Smooth muscle cell (in vitro differentiated cells): Measurements from ENCODE around the gene ARID1B. TPM values are rescaled to one million over a fixed set of nuclear protein-coding genes. Genes with fewer than 3 reads are reported as not detected.

Source experiments
- DNase-seq: peaks from one replicate; lab custom pipeline; 2025; ENCODE audit not compliant: unreplicated experiment; lab: John Stamatoyannopoulos, UW
- H2AFZ ChIP-seq: fragments of 200-600 bp; sonication (generic); 2 replicates; pipeline ENCODE4 v1.6.0; 2016; ENCODE audit warnings: antibody characterized with exemption, low read depth, mild to moderate bottlenecking
- H3F3A ChIP-seq: fragments of 200-600 bp; sonication (generic); 2 replicates; pipeline ENCODE4 v1.6.0; 2017; ENCODE audit warnings: antibody characterized with exemption, low read depth
- H3K27ac ChIP-seq: fragments of 200-600 bp; sonication (generic); 2 replicates; pipeline ENCODE4 v1.5.1; 2016; ENCODE audit warnings: low read depth, mild to moderate bottlenecking
- H3K27me3 ChIP-seq: fragments of 200-600 bp; sonication (generic); 2 replicates; pipeline ENCODE4 v1.6.1; 2016; ENCODE audit warnings: low read depth, mild to moderate bottlenecking
- H3K36me3 ChIP-seq: fragments of 200-600 bp; sonication (generic); 2 replicates; pipeline ENCODE4 v1.5.1; 2016; ENCODE audit warnings: low read depth
- H3K4me1 ChIP-seq: fragments of 200-600 bp; sonication (generic); 2 replicates; pipeline ENCODE4 v1.5.1; 2016; ENCODE audit warnings: low read depth
- H3K4me2 ChIP-seq: fragments of 200-600 bp; sonication (generic); 2 replicates; pipeline ENCODE4 v1.6.0; 2016; ENCODE audit warnings: mild to moderate bottlenecking
- H3K4me3 ChIP-seq: fragments of 200-600 bp; sonication (generic); 2 replicates; pipeline ENCODE4 v1.5.1; 2016; ENCODE audit warnings: mild to moderate bottlenecking
- H3K79me2 ChIP-seq: fragments of 200-600 bp; sonication (generic); 2 replicates; pipeline ENCODE4 v1.6.0; 2016; ENCODE audit warnings: low read depth, mild to moderate bottlenecking
- H3K9ac ChIP-seq: fragments of 200-600 bp; sonication (generic); 2 replicates; pipeline ENCODE4 v1.6.0; 2016; ENCODE audit warnings: low read depth
- H3K9me3 ChIP-seq: fragments of 200-600 bp; sonication (generic); replicated peaks from 2 replicates; pipeline ENCODE4 v1.5.1; 2016; ENCODE audit warnings: low read depth
- H4K20me1 ChIP-seq: fragments of 200-600 bp; sonication (generic); 2 replicates; pipeline ENCODE4 v1.6.0; 2016; ENCODE audit warnings: low read depth
- WGBS: methylation state at CpG from one replicate; pipeline ENCODE4 v1.1.7; 2016; ENCODE audit warnings: low lambda C conversion rate; 5-methylcytosine and 5-hydroxymethylcytosine counted together
- polyA plus RNA-seq: library from polyadenylated mRNA; unstranded; fragments of >200 nt; fragmentation: Nextera tagmentation; extraction: Ambion mirVana; gene quantifications from 2 replicates; pipeline ENCODE4 v1.2.1, GENCODE V29; 2016
- total RNA-seq: library from RNA; depleted of rRNA; stranded (reverse); fragments of >200 nt; gene quantifications from 2 replicates; pipeline ENCODE4 v1.2.3, GENCODE V29; 2014
- TF ChIP-seq, protein P1 (sequence below): fragments of 200-600 bp; sonication (generic); IDR thresholded peaks from 2 replicates; pipeline ENCODE4 v1.5.1; 2017; ENCODE audit warnings: borderline replicate concordance, mild to moderate bottlenecking, antibody characterized with exemption; ENCODE audit not compliant: insufficient read depth, poor library complexity, severe bottlenecking

The ARID1B gene
- total and polyA plus RNA-seq, 2 experiments from 2014 or later, result 30.1 to 65.4 TPM

DNA sequence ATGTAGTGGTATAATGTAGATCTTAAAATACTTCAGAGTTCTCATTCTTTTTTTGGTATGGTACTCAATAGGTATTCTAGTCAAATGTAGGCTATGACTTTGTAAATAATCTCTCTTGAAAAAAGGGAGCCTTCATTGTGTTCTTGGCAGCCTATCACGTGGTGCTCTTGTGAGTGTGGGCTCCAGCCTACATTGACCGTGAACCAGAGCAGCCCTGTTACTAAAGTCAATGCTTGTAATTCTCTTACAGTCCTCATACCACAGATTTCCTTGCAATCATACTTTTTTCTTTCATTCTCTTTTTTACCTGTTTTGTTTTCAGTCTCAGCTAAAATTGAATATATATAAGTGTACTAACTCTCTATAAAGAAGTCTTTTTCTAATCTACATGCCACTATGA is 31.1 kb downstream of the ARID1B start:
- H3K4me2 ChIP-seq, result peak overlapping the region; percentile 3
- DNase-seq, result no peak
- 22% methylated on average over 2 of the region's 2 CpGs for WGBS
- peaks cover 100% of the 10 kb centered on the region for H3K79me2 ChIP-seq
- H4K20me1 ChIP-seq, result peaks cover 97% of the 10 kb centered on the region
- no peaks in the 10 kb centered on the region for H3K36me3 ChIP-seq
- H3K27me3 ChIP-seq, result no peaks in the 10 kb centered on the region
- no peaks in the 10 kb centered on the region for H3K9me3 ChIP-seq
- peaks cover 5% of the 10 kb centered on the region for H3F3A ChIP-seq
- H3K4me3 ChIP-seq, result no peak overlapping the region
- TF ChIP-seq, protein P1, sequence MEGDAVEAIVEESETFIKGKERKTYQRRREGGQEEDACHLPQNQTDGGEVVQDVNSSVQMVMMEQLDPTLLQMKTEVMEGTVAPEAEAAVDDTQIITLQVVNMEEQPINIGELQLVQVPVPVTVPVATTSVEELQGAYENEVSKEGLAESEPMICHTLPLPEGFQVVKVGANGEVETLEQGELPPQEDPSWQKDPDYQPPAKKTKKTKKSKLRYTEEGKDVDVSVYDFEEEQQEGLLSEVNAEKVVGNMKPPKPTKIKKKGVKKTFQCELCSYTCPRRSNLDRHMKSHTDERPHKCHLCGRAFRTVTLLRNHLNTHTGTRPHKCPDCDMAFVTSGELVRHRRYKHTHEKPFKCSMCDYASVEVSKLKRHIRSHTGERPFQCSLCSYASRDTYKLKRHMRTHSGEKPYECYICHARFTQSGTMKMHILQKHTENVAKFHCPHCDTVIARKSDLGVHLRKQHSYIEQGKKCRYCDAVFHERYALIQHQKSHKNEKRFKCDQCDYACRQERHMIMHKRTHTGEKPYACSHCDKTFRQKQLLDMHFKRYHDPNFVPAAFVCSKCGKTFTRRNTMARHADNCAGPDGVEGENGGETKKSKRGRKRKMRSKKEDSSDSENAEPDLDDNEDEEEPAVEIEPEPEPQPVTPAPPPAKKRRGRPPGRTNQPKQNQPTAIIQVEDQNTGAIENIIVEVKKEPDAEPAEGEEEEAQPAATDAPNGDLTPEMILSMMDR, result no peak
- peaks cover 10% of the 10 kb centered on the region for H3K4me1 ChIP-seq
- no peak overlapping the region for H2AFZ ChIP-seq
- no peak overlapping the region for H3K27ac ChIP-seq
- no peak overlapping the region for H3K9ac ChIP-seq

DNA sequence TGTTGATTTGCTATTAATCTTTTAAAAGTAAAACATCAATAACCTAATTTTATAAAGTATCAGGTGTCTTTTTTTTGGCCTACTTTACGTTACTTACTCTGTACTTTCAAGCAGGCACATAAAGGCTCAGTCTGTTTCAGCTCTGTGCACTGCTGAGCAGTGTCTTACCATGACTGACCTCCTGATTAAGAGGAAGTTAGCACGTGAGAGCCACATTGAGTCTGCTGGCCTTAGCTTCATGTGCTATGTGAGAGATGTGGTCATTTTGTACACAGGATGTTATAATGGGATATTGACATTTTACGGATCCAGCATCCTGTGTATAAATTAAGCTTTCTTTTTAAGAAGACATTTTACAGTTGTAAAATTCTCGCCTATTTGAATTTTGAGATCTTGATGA is 31.9 kb downstream of the ARID1B start:
- peaks cover 100% of the 10 kb centered on the region for H3K79me2 ChIP-seq
- no peak overlapping the region for H3K4me3 ChIP-seq
- H3K9ac ChIP-seq, result no peak overlapping the region
- H4K20me1 ChIP-seq, result peaks cover 97% of the 10 kb centered on the region
- no peak for DNase-seq
- H3K27ac ChIP-seq, result no peak overlapping the region
- peak overlapping the region; percentile 3 for H3K4me2 ChIP-seq
- no peaks in the 10 kb centered on the region for H3K9me3 ChIP-seq
- H2AFZ ChIP-seq, result no peak overlapping the region
- H3K36me3 ChIP-seq, result no peaks in the 10 kb centered on the region
- no peaks in the 10 kb centered on the region for H3K27me3 ChIP-seq
- 70% methylated on average over 4 of the region's 4 CpGs for WGBS
- H3K4me1 ChIP-seq, result peaks cover 10% of the 10 kb centered on the region
- TF ChIP-seq, protein P1, result no peak
- peaks cover 4% of the 10 kb centered on the region for H3F3A ChIP-seq

DNA sequence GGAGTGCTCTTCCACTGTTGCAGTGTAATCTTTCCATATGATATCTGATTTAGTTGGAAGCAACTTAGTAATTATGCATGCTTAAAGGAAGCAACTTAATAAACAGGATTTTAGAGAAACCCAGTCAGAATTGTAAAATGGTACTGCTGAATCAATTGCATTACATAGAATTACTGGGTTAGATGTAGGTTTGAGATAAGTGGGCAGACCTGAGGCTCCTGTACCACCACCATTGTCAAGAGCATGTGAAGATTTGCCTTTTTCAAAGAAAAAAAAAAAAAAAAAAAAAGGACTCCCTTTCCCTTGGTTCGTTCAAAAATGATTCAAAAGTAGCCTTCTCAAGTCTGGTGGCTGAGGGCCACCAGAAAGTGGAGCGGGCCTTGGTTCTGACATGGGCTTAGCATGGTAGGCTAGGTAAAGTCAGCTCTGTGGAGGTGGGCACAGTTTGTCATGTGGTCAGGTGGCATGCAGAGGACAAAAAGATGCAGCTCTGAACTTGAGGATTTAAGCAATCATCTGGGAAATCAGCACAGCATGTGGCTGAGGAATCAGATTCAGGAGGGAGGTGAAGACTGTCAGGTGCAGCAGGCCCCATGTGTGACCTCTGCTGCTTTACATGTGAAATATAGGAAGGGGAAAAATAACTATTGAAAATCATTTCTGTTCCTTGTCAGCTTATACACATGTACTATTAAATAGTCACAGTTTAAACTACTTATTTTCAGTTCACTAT is 32.4 kb downstream of the ARID1B start:
- no peaks in the 10 kb centered on the region for H3K9me3 ChIP-seq
- H3K36me3 ChIP-seq, result no peaks in the 10 kb centered on the region
- TF ChIP-seq, protein P1, result no peak
- H3K4me1 ChIP-seq, result peaks cover 10% of the 10 kb centered on the region
- no peak overlapping the region for H3K4me3 ChIP-seq
- no peak overlapping the region for H2AFZ ChIP-seq
- H3K9ac ChIP-seq, result no peak overlapping the region
- H3F3A ChIP-seq, result no peaks in the 10 kb centered on the region
- no peaks in the 10 kb centered on the region for H3K27me3 ChIP-seq
- H4K20me1 ChIP-seq, result peaks cover 97% of the 10 kb centered on the region
- peaks cover 100% of the 10 kb centered on the region for H3K79me2 ChIP-seq
- DNase-seq, result no peak
- 98% methylated on average over 2 of the region's 2 CpGs for WGBS
- no peak overlapping the region for H3K27ac ChIP-seq
- H3K4me2 ChIP-seq, result peak overlapping the region; percentile 3
